GM12864 (cell line): ENCODE results near the gene WNT10A.

Experiments used
- DNase-seq: peaks from one replicate; pipeline ENCODE4 v3.0.0-alpha.2; 2011; ENCODE audit warnings: low read depth
- H3K4me3 ChIP-seq: 2 replicates; pipeline ENCODE4 v1.5.1; 2011; ENCODE audit warnings: mild to moderate bottlenecking, low read depth, low read length, control low read depth
- CTCF ChIP-seq: IDR thresholded peaks from 2 replicates; pipeline ENCODE4 v1.5.1; 2011; ENCODE audit warnings: low read depth, mild to moderate bottlenecking, moderate library complexity, low read length, control low read depth, inconsistent platforms; ENCODE audit errors: missing control alignments

WNT10A gene

DNA sequence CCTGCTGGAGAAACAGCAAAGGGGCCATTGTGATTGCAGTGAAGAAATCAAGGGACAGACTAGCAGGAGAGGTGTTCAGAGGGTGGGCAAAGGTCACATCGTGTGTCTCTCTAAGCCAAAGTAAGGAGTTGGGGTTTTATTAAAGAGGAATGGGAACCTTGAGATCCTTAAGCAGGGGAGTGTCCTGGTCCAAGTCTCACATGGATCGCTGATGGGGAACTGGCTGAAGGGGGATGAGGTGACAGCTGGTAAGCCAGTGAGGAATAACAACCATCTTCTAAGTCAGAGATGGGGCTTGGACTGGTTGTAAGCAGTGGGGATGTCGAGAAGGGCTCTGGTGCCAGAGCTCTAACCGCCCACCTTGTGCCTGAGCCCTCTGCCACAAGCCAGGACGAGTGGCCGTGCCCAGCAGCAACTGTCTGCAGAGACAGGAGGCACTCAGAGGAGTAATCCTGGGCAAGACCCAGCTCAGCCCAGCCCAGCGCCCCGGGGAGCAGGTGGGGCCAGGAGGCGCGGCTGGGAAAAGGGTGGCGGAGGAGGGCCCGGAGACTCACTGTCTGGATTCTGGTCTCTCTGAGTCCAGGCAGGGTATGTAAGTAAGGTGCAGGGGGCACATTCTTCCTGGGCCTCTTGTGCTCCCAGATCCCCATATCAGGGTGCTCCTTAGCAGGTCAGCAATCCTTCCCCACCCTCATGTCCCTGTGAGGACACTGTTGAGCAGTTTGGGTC lies 13.7 kb downstream of the WNT10A start:
- no peak for DNase-seq

DNA sequence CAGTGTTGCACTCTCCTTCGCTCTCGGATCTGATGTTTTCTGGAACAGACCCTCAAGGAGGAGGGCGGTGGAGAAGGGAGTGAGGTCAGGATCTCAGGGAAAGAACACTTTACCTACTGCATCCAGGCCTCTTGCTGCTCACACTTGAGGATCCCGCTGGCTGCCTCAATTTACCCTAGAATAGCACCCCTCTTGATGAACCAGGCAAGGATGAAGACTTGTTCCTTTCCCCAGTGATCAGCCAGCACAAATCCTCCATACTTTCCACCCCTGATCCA lies 14.2 kb downstream of the WNT10A start:
- DNase-seq, result no peak
- peak overlapping the region; percentile 75 for H3K4me3 ChIP-seq

More for the DNA sequence above, 13.7 kb downstream of the WNT10A start:
- peak overlapping the region; percentile 75 for H3K4me3 ChIP-seq
- TF ChIP-seq CTCF, result no peak

DNA sequence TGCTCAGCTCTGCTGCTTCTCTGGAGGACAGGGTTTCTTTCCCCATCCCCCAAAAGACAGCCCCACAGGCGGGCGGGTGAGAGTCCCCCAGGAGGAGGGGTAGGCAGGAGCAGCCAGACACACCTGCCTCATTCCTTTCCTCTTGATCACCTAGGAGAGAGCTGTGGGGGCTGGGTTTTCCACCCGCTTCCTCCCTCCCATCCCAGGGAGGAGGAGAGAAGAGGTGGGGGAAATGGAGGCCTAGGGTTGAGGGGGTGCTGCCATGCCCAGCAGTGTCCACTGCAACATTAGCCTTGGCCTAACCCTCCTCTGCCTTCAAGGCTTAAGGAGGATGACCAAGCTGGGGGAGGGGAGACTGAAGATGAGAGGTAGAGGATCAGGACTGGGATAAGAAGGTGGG lies 14.7 kb downstream of the WNT10A start:
- no peak for DNase-seq
- TF ChIP-seq CTCF, result no peak
- no peak overlapping the region for H3K4me3 ChIP-seq

More for the DNA sequence above, 14.2 kb downstream of the WNT10A start:
- TF ChIP-seq CTCF, result no peak

DNA sequence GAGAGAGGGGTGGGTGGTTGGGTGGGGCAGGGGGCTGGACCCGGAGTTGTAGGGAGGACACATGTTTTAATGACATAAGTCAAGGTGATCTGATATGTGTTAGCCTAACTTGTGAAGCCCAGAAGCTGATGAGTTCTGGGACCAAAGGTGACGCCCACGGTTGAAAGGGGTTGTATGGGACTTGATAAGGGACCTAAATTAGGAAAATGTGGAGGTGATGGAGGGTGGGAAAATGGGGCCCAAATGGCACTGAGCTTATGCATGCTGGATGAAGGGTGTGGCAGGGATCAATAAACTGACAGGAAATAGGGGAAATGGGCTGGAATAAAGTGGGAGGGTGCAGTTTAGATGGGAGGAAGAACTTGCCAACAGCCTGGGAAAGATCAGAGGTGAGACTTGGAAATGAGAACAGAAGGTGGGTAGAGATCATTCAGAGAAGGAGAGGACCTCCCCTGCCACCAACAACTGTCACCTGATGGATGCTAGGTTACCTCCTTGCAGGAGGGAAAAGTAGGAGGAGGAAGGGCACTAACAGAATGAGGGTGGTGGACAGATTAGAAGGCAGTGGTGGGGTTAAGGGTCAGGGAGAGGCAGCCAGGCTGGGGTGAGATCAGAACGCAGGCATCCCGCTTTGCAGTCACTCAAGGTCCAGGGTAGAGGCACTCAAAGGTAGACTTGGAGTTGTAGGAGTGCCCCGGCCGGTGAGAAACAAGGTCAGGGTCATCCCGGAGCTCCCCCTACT lies 15.3 kb downstream of the WNT10A start:
- DNase-seq, result no peak
- no peak overlapping the region; the same call in 1 of the 2 replicates for H3K4me3 ChIP-seq
- no peak for TF ChIP-seq CTCF

- TF ChIP-seq CTCF, result peak; percentile 14
- peak; percentile 77 for DNase-seq
- H3K4me3 ChIP-seq, result peak overlapping the region; percentile 62
These were observed 16.1 kb downstream of the WNT10A start for GRCh38 chr2:218896501-218897393.

GRCh38 chr2:218897394-218898108 lies 16.9 kb downstream of the WNT10A start:
- no peak for TF ChIP-seq CTCF
- H3K4me3 ChIP-seq, result peak overlapping the region; percentile 62
- no peak for DNase-seq
